BE2C (cell line): ENCODE measurements around the gene ACSM3.
"Not testable (repeated sequence)": the region's sequence is repeated elsewhere in the genome, so short reads cannot be mapped to it uniquely, and the experiment has no call there.

Source experiments
- DNase-seq: peaks from one replicate; pipeline ENCODE4 v3.0.0-alpha.2; 2020
- H3K27me3 ChIP-seq: fragments of 250-450 bp; sonication (Bioruptor Pico); 2 replicates; pipeline ENCODE4 v1.5.1; 2020; ENCODE audit warnings: mild to moderate bottlenecking
- H3K36me3 ChIP-seq: fragments of 250-450 bp; sonication (Bioruptor Pico); 2 replicates; pipeline ENCODE4 v1.5.1; 2020; ENCODE audit warnings: mild to moderate bottlenecking
- H3K4me1 ChIP-seq: fragments of 250-450 bp; sonication (Bioruptor Pico); 2 replicates; pipeline ENCODE4 v1.5.1; 2020
- H3K4me3 ChIP-seq: 2 replicates; pipeline ENCODE4 v1.5.1; 2011; ENCODE audit warnings: low read depth, low read length
- H3K9me3 ChIP-seq: fragments of 250-450 bp; sonication (Bioruptor Pico); 2 replicates; pipeline ENCODE4 v1.5.1; 2020
- TF ChIP-seq, protein P1 (sequence below): IDR thresholded peaks from 2 replicates; pipeline ENCODE4 v1.5.1; 2012; ENCODE audit warnings: mild to moderate bottlenecking, low read depth, low read length

The ACSM3 gene

DNA sequence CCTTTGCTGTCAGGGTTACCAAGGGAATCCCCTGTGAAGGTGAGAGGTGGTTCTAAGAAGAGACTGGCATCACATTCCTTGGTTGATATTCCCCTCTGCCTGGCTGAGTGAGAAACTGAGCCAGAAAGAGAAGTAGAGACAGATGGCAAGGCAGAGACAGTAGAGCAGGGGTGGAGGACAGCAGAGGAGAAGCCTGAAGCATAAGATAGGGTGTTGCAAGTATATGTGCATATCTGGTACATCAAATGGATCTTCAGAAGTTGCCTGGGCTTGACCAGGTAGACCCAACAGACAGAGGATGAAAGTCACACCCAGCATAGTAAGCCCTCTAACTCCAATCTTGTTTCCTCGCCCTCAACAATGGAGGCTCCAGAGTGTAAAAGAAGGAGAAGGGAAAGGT, 14.3 kb upstream of the ACSM3 start:
- Histone ChIP-seq H3K4me1 (no peaks in the 10 kb centered on the region), H3K36me3 (no peaks in the 10 kb centered on the region), H3K9me3 (no peaks in the 10 kb centered on the region; the same call in 1 of the 2 replicates), H3K27me3 (no peaks in the 10 kb centered on the region; the same call in 1 of the 2 replicates), H3K4me3 (no peak overlapping the region)
- no peak for DNase-seq
- TF ChIP-seq, protein P1, sequence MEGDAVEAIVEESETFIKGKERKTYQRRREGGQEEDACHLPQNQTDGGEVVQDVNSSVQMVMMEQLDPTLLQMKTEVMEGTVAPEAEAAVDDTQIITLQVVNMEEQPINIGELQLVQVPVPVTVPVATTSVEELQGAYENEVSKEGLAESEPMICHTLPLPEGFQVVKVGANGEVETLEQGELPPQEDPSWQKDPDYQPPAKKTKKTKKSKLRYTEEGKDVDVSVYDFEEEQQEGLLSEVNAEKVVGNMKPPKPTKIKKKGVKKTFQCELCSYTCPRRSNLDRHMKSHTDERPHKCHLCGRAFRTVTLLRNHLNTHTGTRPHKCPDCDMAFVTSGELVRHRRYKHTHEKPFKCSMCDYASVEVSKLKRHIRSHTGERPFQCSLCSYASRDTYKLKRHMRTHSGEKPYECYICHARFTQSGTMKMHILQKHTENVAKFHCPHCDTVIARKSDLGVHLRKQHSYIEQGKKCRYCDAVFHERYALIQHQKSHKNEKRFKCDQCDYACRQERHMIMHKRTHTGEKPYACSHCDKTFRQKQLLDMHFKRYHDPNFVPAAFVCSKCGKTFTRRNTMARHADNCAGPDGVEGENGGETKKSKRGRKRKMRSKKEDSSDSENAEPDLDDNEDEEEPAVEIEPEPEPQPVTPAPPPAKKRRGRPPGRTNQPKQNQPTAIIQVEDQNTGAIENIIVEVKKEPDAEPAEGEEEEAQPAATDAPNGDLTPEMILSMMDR, result no peak

DNA sequence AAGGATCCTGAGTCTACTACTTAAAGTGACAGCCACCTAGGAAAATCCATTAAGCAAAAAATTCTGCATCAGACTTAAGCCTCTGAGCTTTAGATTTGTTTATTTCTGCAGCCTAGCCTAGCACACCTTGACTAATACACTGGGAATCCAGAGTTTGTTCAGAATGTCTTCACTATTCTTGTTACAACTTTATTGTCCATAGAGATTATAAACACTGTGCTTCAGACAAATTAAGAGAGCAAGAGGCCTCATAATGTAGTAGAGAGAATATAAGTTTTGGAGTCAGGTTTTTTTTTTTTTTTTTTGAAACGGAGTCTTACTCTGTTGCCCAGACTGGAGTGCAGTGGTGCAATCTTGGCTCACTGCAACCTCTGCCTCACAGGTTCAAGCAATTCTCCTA, 13.3 kb upstream of the ACSM3 start:
- H3K9me3 ChIP-seq, result no peaks in the 10 kb centered on the region; the same call in 1 of the 2 replicates
- TF ChIP-seq, protein P1, result no peak
- DNase-seq, result no peak
- H3K36me3 ChIP-seq, result no peaks in the 10 kb centered on the region
- no peak overlapping the region for H3K4me3 ChIP-seq
- H3K27me3 ChIP-seq, result no peaks in the 10 kb centered on the region; the same call in 1 of the 2 replicates
- no peaks in the 10 kb centered on the region for H3K4me1 ChIP-seq

DNA sequence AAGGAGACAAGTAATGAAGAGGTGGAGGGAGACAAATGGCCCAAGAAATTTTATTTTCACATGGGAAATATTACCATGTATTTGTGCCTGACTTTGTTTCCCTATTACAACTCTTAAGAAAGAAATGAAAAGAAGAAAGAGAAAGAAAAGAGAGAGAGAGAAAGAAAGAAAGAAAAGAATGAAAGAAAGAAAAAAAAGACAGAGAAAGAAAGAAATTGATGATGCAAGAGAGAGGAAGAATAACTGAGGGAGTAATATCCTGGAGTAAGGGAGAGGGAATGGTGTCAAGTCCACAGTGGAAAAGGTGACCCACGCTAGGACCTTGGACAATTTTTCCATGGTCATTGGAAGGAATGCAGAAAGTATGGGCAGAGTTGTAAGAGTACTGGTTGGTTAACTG, 10.1 kb upstream of the ACSM3 start:
- no peaks in the 10 kb centered on the region; the same call in 1 of the 2 replicates for H3K27me3 ChIP-seq

DNA sequence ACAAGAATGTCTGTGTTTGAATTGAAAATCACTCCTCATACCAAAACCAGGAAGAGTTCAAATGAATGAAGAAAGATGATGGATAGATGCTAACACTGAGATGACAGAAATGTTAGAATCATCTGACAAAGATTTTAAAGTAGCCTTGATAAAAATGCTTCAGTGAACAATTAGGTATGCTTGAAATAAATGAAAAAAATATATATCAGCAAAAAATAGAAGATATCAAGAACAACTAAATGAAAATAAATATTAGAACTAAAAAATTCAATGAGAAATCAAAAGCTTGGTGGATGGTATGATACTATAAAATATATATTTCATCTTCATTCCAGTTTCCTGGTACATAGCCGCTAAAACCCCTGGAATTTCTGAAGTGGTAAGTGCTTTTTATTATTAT, 8.6 kb upstream of the ACSM3 start:
- no peaks in the 10 kb centered on the region; the same call in 1 of the 2 replicates for H3K9me3 ChIP-seq
- H3K4me1 ChIP-seq, result no peaks in the 10 kb centered on the region
- H3K27me3 ChIP-seq, result no peaks in the 10 kb centered on the region; the same call in 1 of the 2 replicates
- TF ChIP-seq, protein P1, result no peak
- H3K4me3 ChIP-seq, result no peak overlapping the region
- no peaks in the 10 kb centered on the region for H3K36me3 ChIP-seq
- DNase-seq, result no peak

More for the DNA sequence above, 10.1 kb upstream of the ACSM3 start:
- Histone ChIP-seq H3K9me3 (no peaks in the 10 kb centered on the region; the same call in 1 of the 2 replicates), H3K4me3 (no peak overlapping the region), H3K36me3 (no peaks in the 10 kb centered on the region), H3K4me1 (no peaks in the 10 kb centered on the region)
- DNase-seq, result no peak
- TF ChIP-seq, protein P1, result no peak

DNA sequence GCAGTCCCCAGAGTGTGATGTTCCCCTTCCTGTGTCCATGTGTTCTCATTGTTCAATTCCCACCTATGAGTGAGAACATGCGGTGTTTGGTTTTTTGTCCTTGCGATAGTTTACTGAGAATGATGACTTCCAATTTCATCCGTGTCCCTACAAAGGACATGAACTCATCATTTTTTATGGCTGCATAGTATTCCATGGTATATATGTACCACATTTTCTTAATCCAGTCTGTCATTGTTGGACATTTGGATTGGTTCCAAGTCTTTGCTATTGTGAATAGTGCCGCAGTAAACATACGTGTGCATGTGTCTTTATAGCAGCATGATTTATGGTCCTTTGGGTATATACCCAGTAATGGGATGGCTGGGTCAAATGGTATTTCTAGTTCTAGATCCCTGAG, 8.0 kb upstream of the ACSM3 start:
- not testable (repeated sequence) for H3K36me3 ChIP-seq, H3K4me1 ChIP-seq, H3K4me3 ChIP-seq, DNase-seq, H3K27me3 ChIP-seq, H3K9me3 ChIP-seq

DNA sequence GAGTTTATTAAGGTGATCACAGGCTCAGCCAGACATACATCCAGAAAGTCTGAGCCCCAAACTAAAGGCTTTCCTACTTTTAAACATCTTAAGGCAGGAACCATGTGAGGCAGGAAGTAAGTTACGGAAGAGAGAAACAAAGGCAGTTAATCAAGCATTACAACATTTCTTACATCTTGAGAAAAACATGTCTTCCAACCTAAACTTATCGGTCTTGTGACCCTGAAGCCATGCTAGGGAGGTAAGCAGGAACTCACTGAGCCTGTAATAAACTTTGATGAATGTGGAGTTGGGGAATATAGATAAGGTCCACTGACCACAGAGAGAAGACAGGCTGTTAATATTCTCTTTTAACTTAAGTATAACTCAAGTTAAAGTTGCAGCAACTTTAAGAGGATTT, 3.5 kb upstream of the ACSM3 start:
- H3K4me1 ChIP-seq, result no peaks in the 10 kb centered on the region
- DNase-seq, result no peak
- H3K36me3 ChIP-seq, result no peaks in the 10 kb centered on the region
- 0 out of 2 replicates have a peak, but pooled peaks cover 3% of the 10 kb centered on the region for H3K27me3 ChIP-seq
- H3K4me3 ChIP-seq, result no peak overlapping the region
- no peaks in the 10 kb centered on the region for H3K9me3 ChIP-seq
- TF ChIP-seq, protein P1, result no peak

DNA sequence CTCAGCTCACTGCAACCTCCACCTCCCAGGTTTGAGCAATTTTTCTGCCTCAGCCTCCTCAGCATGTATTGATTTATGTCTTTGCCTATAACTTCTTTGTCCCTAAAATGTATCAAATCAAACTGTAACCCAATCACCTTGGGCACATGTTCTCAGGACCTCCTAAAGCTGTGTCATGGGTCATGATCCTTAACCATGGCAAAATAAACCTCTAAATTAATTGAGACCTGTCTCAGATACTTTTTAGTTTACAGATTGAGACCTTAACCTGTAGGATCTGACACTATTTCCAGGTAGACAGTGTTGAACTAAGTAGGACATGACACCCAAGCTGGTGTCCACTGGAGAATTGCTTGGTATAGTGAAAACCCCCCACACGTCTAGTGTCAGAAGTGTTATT, 2.6 kb upstream of the ACSM3 start:
- TF ChIP-seq, protein P1, result no peak

More for the DNA sequence above, 2.6 kb upstream of the ACSM3 start:
- no peak for DNase-seq
- Histone ChIP-seq H3K27me3 (0 out of 2 replicates have a peak, but pooled peaks cover 3% of the 10 kb centered on the region), H3K4me1 (no peaks in the 10 kb centered on the region), H3K9me3 (no peaks in the 10 kb centered on the region), H3K36me3 (no peaks in the 10 kb centered on the region), H3K4me3 (no peak overlapping the region)
